GM19372 (cell line): ENCODE measurements around the gene HP1BP3.
"Not testable (repeated sequence)": the region's sequence is repeated elsewhere in the genome, so short reads cannot be mapped to it uniquely, and the experiment has no call there.

Source experiments
- ATAC-seq: cut with Tn5 transposase; IDR thresholded peaks from one replicate; pipeline ENCODE4 v1.9.1; 2021; ENCODE audit warnings: mild to moderate bottlenecking, low read depth, moderate library complexity; ENCODE audit not compliant: unreplicated experiment

Gene HP1BP3, protein sequence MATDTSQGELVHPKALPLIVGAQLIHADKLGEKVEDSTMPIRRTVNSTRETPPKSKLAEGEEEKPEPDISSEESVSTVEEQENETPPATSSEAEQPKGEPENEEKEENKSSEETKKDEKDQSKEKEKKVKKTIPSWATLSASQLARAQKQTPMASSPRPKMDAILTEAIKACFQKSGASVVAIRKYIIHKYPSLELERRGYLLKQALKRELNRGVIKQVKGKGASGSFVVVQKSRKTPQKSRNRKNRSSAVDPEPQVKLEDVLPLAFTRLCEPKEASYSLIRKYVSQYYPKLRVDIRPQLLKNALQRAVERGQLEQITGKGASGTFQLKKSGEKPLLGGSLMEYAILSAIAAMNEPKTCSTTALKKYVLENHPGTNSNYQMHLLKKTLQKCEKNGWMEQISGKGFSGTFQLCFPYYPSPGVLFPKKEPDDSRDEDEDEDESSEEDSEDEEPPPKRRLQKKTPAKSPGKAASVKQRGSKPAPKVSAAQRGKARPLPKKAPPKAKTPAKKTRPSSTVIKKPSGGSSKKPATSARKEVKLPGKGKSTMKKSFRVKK

DNA sequence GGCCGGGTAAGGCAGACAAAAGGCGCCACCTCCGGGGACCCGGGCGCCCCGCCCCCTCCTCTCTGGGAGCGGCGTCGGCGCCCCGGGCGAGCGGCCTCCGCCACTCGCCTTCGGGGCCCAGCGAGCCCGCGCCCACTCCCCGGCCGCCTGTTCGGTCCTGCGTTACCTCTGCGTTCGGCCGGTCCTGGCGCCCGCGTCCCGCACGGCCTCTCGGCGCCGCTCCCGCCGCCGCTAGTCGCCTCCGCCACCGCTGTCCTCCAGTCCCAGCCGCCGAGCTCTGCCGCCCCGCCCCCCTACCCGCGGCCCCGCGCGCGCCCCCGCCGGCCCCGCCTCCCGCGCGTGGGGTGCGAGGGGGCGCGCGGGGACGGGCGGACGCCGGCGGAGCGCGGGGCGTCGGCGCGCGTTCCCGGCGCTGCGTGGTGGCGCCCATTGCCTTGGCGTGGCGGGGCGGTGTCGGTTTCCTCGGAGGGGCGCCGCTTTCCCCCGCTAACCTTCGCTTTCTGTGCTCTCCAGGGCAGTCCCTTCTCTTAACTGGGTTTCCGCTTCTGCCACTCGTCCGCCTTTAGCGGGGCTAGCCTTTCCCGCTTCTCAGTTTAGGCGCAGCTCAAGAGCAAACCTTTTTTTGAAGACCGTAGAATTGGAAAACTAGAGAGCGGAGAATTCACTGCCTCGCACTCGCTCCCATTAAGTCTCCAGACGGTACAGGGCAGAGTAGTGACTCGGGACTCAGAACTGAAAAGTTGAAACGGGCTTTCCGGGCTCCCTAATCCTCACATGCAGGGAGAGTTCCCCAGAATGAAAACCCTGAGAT, at the start of gene HP1BP3:
HP1BP3 (minus strand) TSS at position 279 of the 811 bp plus-strand sequence. CDS start 6,867 bp downstream, outside the sequence.
- peak; percentile 53 for ATAC-seq

DNA sequence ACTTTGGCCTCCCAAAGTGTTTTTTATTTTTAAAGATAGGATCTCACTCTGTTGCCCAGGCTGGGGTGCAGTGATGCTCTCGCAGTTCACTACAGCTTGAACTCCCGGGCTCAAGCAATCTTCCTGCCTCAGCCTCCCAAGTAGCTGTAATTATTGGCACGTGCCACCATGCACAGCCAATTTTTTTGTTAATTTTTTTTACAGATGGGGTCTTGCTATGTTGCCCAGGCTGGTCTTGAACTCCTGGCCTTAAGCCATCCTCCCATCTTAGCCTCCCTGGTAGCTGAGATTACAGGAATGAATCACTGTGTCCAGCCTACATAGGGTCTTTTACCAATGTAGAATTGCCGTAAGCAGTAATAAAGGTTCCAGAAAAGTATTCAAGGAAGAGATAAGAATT, 49.1 kb upstream of the HP1BP3 start:
- ATAC-seq: no peak

DNA sequence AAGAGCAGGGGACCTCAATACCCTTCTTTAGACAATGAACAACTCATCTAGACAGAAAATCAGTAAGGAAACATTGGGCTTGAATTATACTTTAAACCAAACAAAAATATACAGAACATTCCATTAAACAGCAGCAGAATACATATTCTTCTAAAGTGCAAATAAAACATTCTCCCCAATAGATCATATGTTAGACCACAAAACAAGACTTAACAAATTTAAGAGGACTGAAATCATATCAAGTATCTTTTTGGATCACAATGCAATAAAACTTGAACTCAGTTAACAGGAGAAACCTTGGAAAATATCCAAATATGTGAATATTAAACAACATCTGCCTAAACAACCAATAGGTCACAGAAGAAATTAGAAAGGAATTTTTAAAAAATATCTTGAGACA, 47.7 kb upstream of the HP1BP3 start:
- ATAC-seq: no peak

DNA sequence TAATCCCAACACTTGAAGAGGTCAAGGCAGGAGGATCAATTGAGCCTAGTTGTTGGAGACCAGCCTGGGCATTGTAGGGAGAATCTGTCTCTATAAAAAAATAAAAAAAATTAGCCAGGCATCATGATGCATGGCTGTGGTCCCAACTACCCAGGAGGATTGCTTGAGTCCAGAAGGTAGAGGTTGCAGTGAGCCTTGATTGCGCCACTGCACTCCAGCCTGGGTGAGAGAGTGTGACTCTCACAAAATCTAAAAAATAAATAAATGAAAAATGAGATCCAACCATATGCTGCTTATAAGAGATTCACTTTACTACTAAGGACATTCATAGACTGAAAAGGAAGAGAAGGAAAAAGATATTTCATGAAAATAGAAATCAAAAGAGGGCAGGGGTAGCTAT, 47.1 kb upstream of the HP1BP3 start:
- ATAC-seq: no peak

DNA sequence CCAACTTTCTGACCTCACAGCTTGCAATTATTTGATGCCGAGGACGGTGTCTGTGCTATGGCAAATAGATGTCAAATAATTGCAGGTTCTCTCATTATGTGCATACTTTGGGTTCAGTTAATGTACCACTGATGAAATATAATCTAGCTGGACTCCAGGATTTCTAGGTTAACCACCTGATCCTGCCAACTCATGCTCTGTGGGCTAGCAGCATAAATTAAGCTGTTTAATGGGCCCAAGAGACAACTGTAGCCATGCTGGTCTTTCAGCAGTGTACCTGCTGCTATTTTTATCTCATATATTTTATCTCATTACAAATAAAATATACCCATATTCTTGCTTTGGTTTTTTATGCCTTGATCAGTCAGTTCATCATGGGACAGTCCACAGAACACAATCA, 43.3 kb upstream of the HP1BP3 start:
- no peak for ATAC-seq

DNA sequence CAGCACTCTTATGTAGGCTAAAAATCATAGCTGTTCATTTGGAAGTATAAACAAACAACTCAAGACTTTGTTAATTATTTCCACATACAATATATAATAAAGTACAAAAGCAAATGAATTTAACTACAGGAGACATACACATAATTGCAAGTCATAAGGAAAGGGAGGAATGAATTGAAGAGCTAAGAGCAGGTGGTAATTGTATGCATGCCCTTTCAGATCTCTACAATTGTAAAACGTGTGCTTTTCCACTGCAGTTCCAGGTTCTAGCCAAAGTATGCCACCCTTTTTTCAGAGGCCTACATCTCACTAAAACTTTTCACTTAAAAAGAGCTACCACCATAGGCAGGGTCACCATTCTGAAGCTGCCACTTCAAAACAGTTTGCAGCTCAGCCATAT, 42.8 kb upstream of the HP1BP3 start:
- ATAC-seq: no peak

DNA sequence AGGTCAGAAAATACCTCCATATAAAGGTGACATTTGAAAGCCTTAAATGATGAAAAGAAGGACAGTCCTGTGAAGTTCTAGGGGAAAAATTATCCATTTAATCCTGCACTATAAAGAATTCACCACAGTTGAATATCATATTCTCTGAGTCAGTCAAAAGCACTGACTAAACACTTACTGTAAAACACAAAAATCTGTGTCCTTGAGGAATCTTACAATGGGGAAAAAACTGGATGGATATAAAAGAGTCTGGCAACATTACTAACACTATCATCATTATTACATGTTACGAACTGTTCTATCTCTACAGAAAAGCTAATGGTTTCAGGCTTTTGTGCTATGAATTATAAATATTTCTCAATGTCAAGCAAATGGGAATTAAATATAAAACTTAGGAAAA, 42.4 kb upstream of the HP1BP3 start:
- ATAC-seq: no peak

DNA sequence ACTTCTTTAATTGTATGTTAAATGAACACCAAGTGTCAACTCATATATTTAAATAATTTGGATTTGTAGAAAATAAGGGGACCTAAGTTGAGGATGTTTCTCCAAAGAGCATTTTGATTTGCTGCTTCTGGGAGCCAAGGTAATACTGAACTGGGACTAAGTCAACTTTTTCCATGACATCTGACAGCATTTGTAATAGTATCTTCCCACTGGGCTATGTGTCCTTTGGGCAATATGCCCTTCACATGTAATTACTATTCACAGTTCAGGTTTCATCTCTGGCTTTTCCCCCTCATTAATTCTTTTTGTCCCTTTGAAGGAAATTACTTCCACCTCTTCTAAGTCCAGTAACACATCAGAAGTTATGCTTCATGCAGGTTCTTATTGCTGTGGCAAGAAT, 36.7 kb upstream of the HP1BP3 start:
- ATAC-seq: no peak

DNA sequence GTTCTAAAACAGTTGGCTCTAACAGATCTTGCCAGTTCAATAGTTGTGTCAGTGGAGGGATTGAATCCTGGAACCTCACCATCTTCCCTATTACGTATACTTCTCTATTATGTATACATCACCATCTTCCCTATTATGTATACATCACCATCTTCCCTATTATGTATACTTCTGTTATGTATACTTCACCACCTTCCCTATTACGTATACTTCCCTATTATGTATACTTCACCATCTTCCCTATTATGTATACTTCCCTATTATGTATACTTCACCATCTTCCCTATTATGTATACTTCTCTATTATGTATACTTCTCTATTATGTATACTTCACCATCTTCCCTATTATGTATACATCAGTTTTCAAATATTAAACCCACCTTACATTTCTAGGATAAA, 34.4 kb upstream of the HP1BP3 start:
- no peak for ATAC-seq

DNA sequence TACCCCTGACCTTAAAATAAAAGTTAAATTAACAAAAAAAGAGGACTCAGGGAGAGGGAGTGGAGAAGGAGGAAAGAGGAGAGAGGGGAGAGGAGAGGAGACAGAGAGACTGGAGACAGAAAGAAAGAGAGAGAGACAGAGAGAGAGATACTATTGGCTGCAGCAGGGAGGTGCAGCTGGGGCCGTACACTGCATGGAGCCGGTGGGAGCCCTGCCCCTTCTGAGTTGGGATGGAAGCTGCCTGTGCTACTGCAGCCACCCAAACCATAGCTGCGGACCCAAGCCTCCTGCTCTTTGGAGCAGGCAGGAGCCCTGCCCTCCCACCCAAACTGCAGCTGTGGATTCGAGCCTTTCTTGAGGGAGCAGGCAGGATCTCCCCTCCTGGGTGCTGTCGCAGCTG, 32.7 kb upstream of the HP1BP3 start:
- ATAC-seq: no peak

DNA sequence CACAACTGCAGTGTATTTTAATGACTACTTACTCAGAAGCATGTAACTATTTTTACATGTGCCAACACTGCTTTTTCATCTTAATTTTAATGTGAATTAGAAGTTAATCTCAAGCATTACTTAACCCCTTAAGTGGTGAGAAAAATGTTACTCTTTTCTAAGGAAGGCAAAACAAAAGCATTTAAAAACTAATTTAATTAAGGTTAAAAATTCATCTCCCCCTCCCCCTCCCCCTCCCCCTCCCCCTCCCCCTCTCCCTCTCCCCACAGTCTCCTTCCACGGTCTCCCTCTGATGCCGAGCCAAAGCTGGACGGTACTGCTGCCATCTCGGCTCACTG, 27.4 kb upstream of the HP1BP3 start:
- no peak for ATAC-seq

DNA sequence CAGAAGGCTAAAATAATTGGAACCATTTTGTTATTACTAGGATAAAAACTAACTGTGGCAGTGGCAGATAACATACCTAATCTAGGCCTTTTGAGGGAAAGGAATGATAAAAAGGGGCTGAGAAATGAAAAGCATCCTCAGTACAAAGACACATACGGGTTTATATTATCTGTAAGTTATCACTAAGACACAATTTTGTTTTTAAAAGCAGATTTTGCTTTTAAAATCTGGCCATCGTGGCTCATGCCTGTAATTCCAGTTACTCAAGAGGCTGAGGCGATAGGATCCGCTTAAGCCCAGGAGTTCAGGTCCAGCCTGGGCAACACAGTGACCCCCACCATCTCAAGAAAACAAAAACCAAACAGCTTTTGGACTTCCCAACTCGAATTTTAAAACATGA, 24.8 kb upstream of the HP1BP3 start:
- no peak for ATAC-seq

DNA sequence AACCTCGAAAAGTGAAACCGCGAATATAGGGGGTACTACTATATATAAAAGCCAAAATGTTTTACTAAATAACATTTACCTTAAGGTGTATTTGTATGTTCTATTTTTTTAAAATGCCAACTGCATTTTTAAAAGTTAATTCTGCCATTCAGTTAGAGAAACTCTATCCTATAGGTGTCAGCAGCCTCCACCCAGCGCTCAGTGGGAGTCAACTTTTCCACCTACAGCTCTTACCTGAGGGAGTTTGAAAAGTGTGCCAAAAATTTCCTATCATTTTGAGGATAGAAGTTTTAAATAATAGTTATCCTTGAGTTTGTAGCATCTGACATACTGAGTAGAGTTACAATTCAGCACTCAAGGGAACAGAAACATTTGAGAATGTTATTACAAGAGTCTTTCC, 6.1 kb upstream of the HP1BP3 start:
- no peak for ATAC-seq

DNA sequence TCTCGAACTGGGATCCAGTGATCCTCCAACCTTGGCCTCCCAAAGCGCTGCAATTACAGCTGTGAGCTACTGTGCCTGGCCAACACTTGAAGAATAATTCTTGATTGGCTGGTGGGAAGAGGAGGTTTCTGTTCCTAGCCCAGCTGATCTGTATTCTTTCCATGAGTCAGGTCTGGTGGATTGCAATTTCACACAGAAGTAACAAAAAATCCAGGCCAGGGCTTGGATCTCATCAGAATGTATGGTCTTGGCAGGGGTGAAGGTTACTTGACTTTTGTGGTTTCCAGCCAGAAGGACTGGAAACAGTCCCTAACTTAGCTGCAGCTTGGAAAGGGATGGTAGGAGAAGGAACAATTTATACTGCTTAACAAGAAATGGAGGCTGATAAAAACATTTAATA, 5.1 kb upstream of the HP1BP3 start:
- no peak for ATAC-seq

DNA sequence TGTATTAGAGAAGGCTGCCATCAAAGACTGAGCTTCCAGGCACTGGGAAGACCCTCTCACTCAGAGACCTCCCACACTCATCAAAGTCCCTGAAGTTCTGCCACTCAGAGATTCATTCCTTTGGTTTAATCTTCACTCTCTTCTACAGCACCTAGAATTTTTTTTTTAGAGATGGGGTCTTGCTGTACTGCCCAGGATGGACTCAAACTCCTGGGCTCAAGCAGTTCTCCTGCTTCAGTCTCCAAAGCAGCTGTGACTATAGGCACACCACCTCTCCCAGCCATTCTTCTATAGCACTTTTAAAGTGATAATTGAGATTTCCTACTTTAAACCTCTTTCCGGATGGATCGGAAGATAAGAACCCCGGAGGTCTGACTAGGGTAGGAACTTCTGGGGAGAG, 3.7 kb upstream of the HP1BP3 start:
- no peak for ATAC-seq

DNA sequence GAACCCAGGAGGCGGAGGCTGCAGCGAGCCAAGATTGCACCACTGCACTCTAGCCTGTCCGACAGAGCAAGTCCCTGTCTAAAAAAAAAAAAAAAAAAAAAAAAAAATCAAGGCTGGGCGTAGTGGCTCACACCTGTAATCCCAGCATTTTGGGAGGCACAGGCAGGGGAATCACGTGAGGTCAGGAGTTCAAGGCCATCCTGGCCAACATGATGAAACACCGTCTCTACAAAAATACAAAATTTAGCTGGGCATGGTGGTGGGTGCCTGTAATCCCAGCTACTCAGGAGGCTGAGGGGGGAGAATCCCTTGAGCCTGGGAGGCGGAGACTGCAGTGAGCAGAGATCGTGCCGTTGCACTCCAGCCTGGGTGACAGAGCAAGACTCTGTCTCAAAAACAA, 2.5 kb upstream of the HP1BP3 start:
- not testable (repeated sequence) for ATAC-seq

DNA sequence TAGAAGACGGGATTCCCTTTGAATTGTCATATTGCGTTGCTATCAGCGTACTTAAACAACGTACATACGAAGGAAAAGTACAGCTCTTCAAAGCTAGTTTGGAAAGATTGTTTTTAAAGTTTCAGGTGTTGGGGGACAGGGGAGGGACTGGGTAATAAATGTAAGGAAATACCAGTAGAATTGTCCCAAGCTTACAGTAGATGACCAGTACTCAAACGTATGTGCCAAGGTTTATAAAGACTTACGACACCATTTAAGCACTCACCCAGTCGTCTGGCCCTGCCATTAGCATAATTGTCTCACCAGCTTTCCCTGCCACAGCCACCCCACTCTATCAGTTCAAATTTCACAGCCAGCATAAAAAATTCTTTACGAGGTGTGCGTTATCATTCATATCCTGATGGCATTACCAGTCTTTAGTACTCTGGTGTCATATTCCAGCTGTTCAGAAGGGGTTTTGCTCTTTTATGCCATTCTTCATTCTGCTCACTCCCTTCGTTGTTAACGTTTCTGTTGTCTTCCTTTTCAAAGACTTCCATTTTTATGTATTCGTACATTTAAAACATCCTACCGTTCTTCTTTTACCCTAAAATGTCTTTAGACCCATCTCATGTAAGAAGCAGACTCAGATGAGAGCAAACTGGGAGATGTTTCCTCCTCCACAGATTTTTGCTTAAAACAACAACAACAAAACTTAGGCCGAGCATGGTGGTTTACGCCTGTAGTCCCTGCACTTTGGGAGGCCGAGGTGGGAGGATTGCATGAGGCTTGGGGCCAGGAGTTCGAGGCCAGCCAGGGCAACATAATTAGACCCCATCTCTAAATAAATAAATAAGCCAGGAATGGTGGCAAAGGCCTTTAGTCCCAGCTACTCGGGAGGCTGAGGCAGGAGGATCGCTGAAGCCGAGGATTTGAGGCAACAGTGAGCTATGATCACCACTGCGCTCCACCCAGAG, 1.0 kb upstream of the HP1BP3 start:
- ATAC-seq: no peak

DNA sequence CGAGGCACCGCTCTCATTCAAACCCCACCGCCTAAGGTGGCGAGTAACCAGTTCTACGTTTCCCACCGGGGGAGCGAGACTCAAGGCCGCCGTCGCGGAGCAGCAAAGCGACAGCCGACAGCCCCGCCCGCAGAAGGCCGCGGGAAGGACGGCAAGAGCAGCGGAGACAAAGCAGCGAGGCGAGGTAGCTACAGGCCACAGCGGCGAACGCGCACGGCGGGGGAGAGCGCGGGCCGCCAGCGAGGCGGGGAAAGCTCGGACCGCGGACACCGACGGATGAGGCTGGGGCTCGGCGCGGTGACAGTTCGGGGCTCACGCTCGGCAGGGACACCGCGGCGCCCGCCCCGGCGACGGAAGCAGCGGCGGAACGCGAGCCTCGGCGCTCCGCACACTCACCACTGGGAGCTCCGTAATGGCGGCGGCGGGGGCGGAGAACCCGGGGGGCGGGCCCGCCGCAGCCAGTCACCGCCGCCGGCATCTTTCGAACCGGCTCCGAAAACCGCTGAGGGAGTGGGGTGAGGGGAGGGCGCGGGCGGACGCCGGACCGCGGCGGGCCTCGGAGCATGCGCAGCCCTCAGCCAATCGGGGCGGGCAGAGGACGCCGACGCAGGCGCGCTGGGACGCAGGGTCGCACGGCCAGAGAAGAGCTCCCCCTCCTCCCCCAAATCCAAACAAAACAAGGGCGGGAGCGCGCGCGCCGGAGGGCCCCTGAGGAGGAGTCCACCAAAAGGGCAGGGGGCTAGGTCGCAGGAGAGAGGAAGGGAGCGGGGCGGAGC, 666 bp downstream of the HP1BP3 start:
- peak; percentile 72 for ATAC-seq

DNA sequence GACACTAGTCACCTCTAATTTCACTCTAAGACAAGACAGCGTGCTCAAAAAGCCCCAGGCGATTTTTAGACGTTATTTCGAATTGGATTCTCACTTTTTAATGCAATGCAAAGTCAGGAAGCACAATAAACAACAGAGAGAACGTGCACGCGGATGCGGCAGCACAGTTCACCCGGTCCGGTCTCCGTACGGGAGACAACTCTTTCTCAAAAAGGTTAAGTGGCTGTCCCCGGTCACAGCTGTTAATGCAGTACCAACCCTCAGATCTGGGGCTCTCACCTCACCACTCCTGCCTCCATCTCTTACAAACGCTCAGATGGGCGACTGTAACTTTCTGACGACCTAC, 1.2 kb downstream of the HP1BP3 start:
- no peak for ATAC-seq

DNA sequence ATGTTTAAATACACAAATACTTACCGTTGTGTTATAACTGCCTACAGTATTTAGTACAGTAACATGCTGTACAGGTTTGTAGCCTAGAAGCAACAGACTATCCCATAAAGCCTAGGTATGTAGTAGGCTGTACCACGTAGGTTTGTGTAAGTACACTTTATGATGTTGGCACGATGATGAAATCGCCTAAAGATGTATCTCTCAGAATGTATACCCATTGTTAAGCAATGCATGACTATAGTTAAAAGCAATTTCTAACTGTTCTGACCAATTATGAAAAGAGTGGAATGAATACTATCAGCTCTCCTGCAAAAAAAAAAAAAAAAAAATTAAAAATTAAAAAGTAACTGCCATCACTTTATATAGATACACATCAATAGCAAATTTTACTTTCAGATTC, 11.4 kb downstream of the HP1BP3 start:
- ATAC-seq: no peak
